Activated T-helper 2 cell treated with anti-CD3 and anti-CD28 coated beads, Interferon-gamma antibody, Interleukin-2, Interleukin-4, amounts not matched to agents 10 μg/mL and 5 μg/mL and 100 μg/mL, durations not matched to agents 14 hours and 24 hours and 36 hours (primary cell): ENCODE results near the gene POLR2J3. TPM values are rescaled to one million over a fixed set of nuclear protein-coding genes. Genes with fewer than 3 reads are reported as not detected.
"Not testable (repeated sequence)": the region's sequence is repeated elsewhere in the genome, so short reads cannot be mapped to it uniquely, and the experiment has no call there.

Experiments
- DNase-seq: peaks from one replicate; pipeline ENCODE4 v3.0.0; 2021; ENCODE audit warnings: low spot score
- H3K27ac Mint-ChIP-seq: one replicate; pipeline ENCODE4 v1.8.0; 2021; ENCODE audit warnings: mixed read lengths
- H3K27me3 Mint-ChIP-seq: one replicate; pipeline ENCODE4 v1.8.0; 2021; ENCODE audit warnings: low read depth, mixed read lengths
- H3K36me3 Mint-ChIP-seq: one replicate; pipeline ENCODE4 v1.8.0; 2021; ENCODE audit warnings: low read depth, mixed read lengths
- H3K4me1 Mint-ChIP-seq: one replicate; pipeline ENCODE4 v1.8.0; 2021; ENCODE audit warnings: low read depth, mixed read lengths
- H3K4me3 Mint-ChIP-seq: one replicate; pipeline ENCODE4 v1.8.0; 2021; ENCODE audit warnings: low read depth, mild to moderate bottlenecking, moderate library complexity, mixed read lengths
- H3K9me3 Mint-ChIP-seq: one replicate; pipeline ENCODE4 v1.8.0; 2021; ENCODE audit warnings: mixed read lengths
- intact Hi-C: fragments of 100-400 bp; cut with micrococcal nuclease; formaldehyde crosslinking; loops from one replicate; pipeline ENCODE4 v1.15.1; 2023
- total RNA-seq: library from RNA; stranded (reverse); gene quantifications from 2 replicates; pipeline ENCODE4 v1.2.3, GENCODE V29; 2022

The POLR2J3 gene
- total RNA-seq, 1 donor from 2014 or later = 50.7 TPM

GRCh38 chr7:102604431-102605145, 32.2 kb upstream of the POLR2J3 start:
- H3K27me3 Mint-ChIP-seq, DNase-seq, H3K36me3 Mint-ChIP-seq, H3K27ac Mint-ChIP-seq, H3K4me3 Mint-ChIP-seq, H3K9me3 Mint-ChIP-seq, H3K4me1 Mint-ChIP-seq, intact Hi-C loops: not testable (repeated sequence)

DNA sequence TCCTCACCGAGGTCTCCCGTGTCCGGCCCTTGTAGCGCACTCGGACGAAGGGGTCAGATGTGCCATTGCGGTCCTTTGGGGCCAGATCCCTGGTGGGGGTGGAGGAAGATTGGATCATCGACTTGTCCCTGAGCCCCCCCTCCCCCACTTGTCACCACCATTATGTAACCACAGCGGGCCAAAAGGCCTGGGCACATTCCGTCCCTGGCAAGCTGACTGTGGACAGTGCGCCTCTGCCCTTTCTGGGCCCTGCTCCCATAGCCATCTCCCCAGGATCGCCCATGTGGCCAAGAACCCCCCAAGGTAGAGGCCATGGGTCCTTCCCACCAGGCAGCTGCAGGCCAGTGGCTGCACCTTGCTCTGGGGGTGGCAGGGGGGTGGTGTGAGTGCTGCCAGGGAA, 29.9 kb upstream of the POLR2J3 start:
- DNase-seq, H3K4me1 Mint-ChIP-seq, H3K27ac Mint-ChIP-seq, H3K4me3 Mint-ChIP-seq, H3K27me3 Mint-ChIP-seq, H3K36me3 Mint-ChIP-seq, H3K9me3 Mint-ChIP-seq, intact Hi-C loops: not testable (repeated sequence)

DNA sequence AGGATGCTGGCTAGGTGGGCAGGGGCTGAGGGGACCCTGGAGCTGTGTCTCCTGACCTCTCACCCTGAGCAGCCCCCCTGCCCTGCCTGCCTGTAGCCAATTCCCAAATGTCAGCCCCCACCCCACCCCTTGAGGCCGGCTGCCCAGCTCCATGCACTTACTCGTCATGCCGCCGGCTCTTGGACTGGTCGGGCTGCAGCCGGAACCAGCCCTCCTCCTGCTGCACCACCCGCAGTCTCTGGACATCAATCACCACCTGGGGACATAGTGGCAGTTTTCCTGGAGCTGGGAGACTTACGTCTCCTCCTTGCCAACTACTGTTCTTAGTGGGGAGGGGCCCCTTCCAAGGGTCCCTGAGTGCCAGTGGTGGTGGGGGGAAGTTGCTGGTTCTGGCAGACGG, 27.3 kb upstream of the POLR2J3 start:
- DNase-seq, intact Hi-C loops, H3K4me1 Mint-ChIP-seq, H3K27ac Mint-ChIP-seq, H3K4me3 Mint-ChIP-seq, H3K9me3 Mint-ChIP-seq, H3K36me3 Mint-ChIP-seq, H3K27me3 Mint-ChIP-seq: not testable (repeated sequence)

DNA sequence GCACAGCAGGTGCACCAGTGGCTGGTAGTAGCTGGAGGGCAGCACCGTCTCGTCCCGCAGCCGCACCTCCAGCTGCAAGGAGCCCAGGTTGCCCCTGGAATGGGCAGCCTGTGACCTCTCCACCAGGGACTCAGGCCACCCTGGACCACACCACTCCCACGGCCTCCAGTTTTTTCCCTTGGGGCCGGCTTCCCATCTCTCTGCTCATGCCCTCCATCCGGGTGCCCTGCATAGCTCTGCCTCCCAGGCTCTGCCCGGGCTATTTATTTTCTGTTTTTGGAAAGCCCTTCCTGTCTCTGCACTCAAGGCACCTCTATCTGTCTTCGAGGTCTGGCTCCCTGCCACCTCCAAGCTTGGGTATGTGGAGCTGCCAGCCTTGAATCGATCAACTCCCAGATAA, 23.7 kb upstream of the POLR2J3 start:
- intact Hi-C loops = not testable (repeated sequence)

DNA sequence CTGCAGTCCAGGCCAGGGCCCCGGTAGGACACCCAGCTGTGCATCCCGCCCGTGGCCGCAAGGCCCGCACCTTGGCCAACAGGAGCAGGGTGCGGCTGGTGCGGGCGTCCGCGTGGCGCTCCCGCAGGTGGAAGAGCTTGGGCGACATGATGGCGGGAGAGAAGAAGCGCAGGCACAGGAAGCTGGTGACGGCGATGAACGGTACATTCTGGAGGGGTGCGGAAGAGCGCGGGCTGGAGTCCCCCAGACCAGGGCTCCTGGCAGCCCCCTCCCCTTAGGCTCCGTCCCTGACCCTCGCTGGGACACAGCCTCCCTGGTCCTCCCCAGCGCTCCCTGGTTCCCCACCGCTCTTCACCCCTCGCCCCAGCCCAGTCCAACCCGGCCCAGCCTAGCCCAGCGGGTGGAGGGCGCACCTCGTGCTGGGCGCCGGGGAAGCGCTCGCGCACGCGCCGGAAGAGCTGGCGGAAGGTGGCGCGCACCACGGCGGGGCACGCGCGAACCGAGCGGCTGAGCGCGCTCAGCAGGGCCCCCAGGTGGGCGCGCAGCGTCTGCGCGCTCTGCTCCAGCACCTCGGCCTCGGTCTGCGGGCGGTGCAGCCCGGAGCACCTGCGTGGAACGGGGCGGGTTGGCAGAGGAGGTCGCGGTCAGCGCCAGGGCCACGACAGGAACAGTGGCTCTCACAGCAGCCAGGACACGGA, 21.4 kb upstream of the POLR2J3 start:
- H3K4me3 Mint-ChIP-seq, H3K36me3 Mint-ChIP-seq, DNase-seq, H3K27me3 Mint-ChIP-seq, H3K27ac Mint-ChIP-seq, H3K4me1 Mint-ChIP-seq, intact Hi-C loops, H3K9me3 Mint-ChIP-seq: not testable (repeated sequence)

More for the DNA sequence above, 23.7 kb upstream of the POLR2J3 start:
- H3K27me3 Mint-ChIP-seq, H3K27ac Mint-ChIP-seq, DNase-seq, H3K4me1 Mint-ChIP-seq, H3K4me3 Mint-ChIP-seq, H3K36me3 Mint-ChIP-seq, H3K9me3 Mint-ChIP-seq: not testable (repeated sequence)

- H3K9me3 Mint-ChIP-seq, H3K4me1 Mint-ChIP-seq, H3K4me3 Mint-ChIP-seq, H3K27me3 Mint-ChIP-seq, H3K36me3 Mint-ChIP-seq, intact Hi-C loops, H3K27ac Mint-ChIP-seq, DNase-seq: not testable (repeated sequence)
These were observed 20.2 kb upstream of the POLR2J3 start for GRCh38 chr7:102592477-102593019.

DNA sequence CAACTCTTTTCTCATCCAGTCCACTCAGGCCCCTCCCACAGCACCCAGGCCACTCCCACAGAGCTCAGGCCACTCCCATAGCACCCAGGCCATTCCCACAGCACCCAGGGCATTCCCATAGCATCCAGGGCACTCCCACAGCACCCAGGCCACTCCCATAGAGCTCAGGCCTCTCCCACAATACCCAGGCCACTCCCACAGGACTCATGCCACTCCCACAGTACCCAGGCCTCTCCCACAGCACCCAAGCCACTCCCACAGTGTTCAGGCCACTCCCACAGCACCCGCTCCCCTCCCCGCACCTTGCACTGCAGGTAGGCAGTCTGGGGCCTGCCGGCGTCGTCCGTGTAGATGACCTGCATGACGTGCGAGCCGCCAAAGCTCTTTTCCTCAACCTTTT, 17.5 kb upstream of the POLR2J3 start:
- H3K4me3 Mint-ChIP-seq, H3K27me3 Mint-ChIP-seq, H3K36me3 Mint-ChIP-seq, H3K27ac Mint-ChIP-seq, DNase-seq, H3K4me1 Mint-ChIP-seq, intact Hi-C loops, H3K9me3 Mint-ChIP-seq: not testable (repeated sequence)

DNA sequence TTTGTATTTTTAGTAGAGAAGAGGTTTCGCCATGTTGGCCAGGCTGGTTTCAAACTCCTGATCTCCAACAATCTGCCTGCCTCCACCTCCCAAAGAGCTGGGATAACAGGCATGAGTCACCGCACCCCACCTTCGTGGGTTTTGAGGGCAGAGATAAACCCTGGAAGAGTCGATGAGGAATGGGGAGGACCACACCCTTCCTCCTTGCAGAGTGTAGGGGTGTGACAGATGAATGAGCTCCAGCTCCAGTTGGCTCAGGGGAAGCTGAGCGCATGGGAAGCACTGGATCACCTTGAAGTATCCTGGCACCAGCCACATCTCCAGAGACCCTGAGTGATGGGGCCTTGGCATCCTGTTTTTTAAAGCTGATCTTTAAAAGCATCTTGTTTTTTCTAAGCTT, 11.1 kb upstream of the POLR2J3 start:
- intact Hi-C loops, H3K36me3 Mint-ChIP-seq: not testable (repeated sequence)

DNA sequence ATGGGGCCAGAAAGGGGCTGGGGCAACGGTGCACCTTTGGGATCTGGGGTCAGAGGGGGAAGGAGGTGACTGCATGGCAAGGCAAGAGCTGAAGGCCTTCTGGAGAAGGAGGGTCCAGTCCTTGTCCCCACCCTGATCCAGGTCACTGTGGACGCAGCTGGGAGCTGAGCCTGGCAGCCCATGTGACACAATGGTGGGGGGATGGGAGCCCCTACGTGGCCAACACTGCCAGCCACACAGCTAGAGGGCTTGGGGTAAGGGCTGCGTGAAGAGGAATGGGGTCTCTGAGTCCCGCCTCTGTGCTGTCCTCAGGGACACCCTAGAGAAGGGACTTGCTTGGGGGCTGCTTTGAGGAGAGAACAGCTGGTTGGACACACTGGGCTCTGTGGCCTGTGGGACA, 9.3 kb upstream of the POLR2J3 start:
- H3K36me3 Mint-ChIP-seq, DNase-seq, H3K4me3 Mint-ChIP-seq, H3K27ac Mint-ChIP-seq, H3K9me3 Mint-ChIP-seq, intact Hi-C loops, H3K27me3 Mint-ChIP-seq, H3K4me1 Mint-ChIP-seq: not testable (repeated sequence)

More for the DNA sequence above, 11.1 kb upstream of the POLR2J3 start:
- H3K9me3 Mint-ChIP-seq, H3K27ac Mint-ChIP-seq, H3K4me1 Mint-ChIP-seq, DNase-seq, H3K4me3 Mint-ChIP-seq, H3K27me3 Mint-ChIP-seq: not testable (repeated sequence)

DNA sequence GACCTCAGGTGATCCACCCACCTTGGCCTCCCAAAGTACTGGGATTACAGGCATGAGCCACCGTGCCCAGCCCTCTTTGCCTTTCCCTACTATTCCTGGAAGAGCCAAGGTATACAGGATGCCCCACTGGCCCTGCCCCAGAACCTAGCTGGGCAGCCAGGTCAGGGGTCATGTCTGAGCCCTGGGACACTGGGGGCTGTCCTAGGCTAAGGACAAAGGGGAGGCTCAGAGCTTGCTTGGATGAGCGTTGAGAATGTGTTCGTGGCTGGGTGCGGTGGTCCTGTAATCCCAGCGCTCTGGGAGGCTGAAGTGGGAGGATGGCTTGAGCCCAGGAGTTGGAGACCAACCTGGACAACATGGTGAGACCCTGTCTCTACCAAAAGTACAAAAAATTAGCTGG, 6.1 kb upstream of the POLR2J3 start:
- intact Hi-C loops, H3K4me3 Mint-ChIP-seq: not testable (repeated sequence)

DNA sequence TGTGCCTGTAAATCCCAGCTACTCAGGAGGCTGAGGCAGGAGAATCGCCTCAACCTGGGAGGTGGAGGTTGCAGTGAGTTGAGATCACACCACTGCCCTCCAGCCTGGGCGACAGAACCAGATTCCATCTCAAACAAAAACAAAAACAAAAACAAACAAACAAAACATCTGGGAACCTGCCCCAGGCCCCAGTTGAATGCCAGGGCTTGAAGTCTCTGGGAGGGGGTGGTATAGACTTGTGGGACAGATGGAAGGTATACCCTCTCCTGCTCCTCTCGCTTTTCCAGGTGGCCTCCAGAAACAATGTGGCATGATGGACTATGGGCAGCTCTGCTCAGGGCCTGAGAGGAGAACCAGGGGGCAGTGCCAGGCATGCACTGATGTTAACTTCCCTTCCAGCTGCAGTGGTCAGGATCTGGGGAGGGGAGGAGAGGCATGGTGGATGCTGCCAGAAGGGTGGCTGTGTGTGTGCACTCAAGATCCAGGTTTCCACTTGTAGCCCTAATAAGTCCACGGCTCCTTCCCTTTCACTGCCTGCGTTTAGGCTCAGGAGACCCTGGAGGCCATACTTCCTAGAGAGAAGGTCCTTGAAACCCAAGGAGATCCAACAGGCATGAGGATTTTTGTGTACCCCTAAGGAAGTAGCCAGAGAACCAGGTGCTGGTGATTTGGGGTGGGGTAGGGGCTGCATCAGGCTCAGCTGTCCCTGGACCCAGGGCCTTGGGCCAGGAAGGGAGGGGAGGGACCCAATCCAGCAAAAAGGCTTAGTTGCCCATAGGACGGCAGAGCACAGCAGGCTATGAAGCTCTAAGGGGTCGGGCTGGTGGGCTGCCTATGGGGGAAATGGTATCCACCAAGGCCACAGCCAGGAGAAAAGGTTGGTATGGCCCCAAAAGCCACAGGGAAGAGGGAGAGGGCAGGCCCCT, 5.2 kb upstream of the POLR2J3 start:
- intact Hi-C loops, H3K36me3 Mint-ChIP-seq, H3K9me3 Mint-ChIP-seq, H3K27me3 Mint-ChIP-seq, H3K27ac Mint-ChIP-seq, H3K4me3 Mint-ChIP-seq, DNase-seq, H3K4me1 Mint-ChIP-seq: not testable (repeated sequence)

More for the DNA sequence above, 6.1 kb upstream of the POLR2J3 start:
- H3K36me3 Mint-ChIP-seq, DNase-seq, H3K27me3 Mint-ChIP-seq, H3K9me3 Mint-ChIP-seq, H3K27ac Mint-ChIP-seq, H3K4me1 Mint-ChIP-seq: not testable (repeated sequence)

- H3K4me3 Mint-ChIP-seq, intact Hi-C loops, H3K27ac Mint-ChIP-seq: not testable (repeated sequence)
These were observed 4.0 kb upstream of the POLR2J3 start for GRCh38 chr7:102576363-102576762.

More at GRCh38 chr7:102576363-102576762, 4.0 kb upstream of the POLR2J3 start:
- H3K4me1 Mint-ChIP-seq, DNase-seq, H3K27me3 Mint-ChIP-seq, H3K36me3 Mint-ChIP-seq, H3K9me3 Mint-ChIP-seq: not testable (repeated sequence)
